ENCODE results near the gene KCNE4.

Gene KCNE4, protein sequence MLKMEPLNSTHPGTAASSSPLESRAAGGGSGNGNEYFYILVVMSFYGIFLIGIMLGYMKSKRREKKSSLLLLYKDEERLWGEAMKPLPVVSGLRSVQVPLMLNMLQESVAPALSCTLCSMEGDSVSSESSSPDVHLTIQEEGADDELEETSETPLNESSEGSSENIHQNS

DNA sequence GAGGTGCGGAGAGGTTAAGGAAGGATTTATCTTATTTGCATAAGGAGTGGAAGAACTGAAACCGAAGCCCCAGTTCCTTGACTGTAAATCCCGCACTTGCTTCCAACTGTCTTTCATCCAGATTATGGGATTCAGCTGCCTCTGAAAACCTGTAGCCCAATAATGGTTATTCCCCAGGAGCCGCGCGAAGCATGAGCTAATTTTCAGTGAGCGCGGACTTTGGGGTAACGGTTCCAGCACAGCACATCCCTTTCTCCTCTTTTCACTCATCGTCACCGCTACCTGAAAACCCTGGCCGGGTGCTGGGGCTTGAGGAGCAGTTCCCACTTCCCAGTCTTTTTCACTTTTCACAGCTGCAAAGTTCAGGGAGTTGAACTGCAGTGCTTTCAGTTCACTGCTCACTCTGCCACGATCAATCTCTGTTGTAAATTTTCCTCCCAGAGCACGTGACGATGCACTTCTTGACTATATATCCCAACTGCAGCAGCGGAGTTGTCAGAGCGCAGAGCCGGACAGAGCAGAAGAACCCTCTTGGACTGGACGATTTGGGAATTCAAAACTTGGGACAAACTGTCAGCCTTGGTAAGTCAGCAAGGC, at the start of gene KCNE4:
TSS of gene KCNE4 (plus strand) at position 498 of the 597 bp plus-strand sequence. CDS start 641 bp downstream, outside the sequence.
- no peak for DNase-seq

DNA sequence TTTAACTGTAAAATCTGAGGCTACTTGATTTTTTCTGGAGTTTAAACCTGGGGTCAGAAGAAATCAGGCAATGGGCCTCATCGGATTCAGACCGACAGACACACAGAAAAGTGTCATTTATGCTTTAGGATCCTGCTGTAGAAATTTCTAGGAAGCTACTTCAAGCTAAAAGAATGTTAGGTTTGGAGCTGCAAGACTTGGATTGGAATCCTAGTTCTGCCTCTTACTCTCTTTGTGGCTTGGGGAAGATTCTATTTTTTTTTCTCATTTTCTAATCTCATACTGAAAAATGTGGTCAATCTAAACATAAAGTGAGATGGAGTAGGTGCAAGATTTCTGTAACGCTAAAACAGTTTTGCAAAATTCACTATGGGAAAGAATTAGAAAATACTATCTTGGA, 48.8 kb upstream of the KCNE4 start:
- no peak for DNase-seq

DNA sequence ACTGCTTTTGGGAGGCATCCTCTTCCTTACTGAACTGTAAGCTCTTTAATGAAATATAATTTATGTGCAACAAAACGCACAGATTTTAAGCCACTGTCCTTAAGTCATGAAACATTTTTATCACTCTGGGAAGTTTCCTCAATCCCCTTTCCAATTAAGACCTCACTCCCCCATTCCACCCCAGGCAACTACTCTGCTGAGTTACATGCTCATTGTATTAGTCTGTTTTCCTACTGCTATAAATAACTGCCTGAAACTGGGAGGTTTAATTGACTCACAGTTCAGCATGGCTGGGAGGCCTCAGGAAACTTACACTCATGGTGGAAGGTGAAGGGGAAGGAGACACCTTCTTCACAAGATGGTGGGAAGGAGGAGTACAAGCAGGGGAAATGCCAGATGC, 46.5 kb upstream of the KCNE4 start:
- no peak for DNase-seq

DNA sequence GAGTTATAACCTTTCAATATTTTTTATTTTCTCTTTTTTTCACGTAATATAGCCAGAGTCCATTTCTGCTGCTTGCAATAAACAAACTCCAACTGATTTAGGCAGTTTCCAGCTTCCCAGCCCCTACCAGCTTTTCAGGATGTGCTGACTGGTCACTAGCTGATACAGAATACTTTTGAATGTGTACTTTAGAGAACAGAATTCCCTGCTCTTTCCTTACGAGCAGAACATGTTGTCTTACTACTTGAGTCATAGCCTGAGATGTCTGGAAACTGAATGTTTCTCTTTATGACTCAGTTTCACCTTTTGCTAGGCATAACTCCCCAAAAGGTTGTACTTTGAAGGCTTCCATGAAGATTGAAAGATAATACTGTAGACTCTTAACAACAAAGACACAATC, 44.5 kb upstream of the KCNE4 start:
- no peak for DNase-seq

DNA sequence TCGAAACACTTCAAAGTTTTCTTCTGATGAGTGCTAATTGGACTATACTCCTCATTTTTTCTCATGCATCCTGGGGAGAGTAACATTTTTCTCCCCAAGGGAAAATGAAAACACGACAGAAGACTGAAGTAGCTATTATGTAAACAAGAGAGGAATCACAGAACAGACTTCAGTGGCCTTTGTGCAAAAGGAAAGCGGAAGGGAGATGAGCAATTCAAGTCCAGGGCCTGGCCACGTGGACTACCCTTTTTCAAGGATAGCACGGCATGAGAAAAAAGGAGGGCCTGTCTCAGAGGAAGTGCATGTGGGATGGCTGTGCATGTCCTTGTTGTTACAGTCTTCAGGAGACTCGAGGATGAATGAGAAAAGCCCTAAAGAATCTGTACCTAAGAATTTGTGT, 43.8 kb upstream of the KCNE4 start:
- DNase-seq: no peak

DNA sequence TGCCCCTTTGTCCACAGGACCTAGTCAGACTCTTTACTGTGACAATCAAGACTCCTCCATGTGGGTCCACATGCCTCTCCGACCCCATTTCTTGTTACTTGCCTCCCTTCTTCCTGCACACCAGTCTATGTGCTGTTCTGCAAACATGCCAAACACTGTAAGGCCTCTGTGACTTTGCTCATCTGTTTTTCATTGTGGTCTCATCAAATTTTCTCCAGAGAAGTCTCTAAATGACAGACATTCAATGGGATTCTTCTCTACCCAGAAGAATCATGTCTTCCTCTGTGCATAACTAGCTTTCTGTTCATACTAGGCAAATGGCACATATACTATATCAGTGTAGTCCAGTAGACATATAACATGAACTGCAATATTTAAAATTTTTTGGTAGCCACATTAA, 43.0 kb upstream of the KCNE4 start:
- no peak for DNase-seq

DNA sequence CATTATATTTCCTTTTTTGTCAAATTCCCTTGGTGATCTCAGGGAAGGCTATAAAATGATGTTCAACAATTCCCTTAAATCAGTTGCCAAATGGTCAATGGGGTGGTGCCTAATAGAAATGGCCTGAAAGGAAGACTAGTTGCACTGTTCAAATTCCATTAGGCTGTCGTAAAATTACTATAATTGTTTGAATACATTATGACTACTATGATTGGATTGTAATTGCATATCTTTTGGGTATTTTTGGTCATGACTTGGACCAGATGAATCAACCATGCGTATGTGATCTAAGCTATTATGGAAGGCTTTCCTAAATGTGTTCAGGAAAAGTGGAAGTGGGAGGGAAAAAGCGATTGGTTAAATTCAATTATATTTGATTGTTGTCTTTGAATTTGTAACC, 41.3 kb upstream of the KCNE4 start:
- no peak for DNase-seq

DNA sequence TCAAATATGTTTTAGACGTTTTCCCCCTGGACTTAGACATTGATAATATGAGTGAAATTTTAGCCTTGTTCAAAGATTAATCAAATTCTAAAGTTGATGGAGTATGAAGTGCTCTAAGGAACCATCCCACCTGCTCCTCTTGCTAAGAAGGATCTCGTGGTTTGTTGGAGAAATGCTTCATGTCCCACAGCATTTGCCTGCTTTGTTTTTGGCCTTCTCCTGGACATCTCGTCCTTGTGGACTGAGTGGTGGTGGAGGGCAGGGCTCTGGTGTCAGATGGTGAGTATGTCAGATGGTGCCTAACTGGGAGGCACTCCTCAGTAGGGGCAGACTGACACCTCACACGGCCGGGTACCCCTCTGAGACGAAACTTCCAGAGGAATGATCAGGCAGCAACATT, 39.7 kb upstream of the KCNE4 start:
- DNase-seq: no peak

DNA sequence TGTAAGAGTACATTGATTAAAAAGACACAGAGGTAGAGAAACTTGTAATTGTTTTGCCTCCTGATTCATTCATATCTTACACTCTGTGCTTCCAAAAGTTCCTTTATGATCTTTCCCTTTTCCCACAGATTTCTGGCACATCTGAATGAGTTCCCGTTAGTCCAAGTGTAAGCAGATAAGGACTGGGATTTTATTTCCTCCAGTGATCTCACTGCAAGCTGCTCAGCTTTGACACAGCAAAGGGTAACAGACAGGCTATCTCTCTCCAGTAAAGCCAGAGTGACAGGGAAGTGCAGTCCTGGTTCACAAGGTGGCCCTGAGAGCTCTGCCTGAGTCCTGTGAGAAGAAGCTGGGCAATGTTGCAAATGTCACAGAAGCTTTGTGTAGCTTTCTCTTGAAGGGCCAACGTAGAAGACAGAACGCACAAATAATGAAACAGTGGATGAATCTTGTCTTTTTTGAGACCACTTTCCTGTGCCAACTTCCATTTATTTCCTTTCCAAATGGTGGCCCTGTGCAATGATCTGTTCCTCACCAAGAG, 32.5 kb upstream of the KCNE4 start:
- DNase-seq: no peak

DNA sequence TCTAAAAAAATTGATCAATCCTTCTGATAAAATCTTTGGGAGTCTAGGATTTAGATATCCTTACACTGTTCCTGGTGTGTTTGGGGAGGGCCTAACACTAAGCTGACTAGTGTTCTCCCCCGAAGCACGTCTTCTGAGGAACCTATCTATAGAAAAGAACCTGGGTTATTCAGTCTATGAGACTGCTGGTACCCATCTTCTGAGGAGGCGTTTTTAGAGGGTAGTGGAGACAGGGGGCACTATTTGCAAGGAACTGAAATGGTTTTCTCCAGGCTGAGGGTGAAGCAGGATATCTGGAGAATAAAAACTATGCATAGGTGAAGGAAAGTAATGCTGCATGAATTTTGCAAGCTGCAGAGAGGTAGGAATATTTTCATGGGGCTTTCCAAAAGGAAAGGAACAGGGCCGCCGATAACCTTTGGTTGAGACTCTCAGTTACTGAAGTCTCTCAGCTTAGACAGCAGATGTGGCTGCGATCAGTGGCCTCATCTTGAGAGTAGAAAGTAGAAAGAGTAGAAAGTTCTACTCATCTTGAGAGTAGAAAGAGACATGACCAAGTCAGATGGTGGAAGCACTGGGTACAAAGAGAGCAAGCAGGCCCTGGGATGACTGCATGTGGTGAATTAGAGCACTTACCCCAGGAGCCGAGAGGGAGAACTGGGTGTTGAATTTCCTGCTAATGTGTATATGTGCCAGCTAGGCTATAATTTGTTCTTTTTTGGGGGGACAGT, 31.8 kb upstream of the KCNE4 start:
- DNase-seq: no peak

DNA sequence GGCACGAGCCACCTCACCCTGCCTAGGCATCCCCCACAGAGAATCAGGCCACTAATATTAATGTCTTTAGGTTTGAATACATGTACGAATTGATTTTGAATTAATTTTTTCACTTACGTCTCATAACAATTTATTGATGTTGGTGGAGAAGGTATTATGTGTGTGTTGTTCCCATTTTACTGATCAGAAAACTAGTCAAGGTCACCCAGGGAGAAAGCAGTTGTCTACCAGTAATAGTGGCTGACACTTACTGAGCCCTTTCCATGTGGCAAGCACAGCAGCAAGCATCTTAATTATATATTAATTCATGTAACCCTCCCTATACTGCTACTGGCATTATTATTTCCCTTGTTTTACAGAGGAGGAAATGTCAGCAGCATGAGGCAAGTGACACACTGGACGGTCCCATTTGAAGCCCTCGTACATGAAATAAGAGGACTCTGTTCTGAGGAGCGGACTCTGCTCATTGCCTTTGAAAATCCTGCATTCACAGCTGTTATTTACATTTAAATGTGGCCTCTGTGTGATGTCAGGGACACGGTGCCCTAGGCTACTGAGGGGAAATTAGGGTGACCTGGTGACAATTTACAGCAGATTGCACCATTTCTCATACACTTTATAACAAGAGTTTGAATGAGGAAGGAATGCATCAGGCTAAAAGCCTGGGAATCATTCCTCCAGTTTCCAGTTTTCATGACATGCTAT, 30.9 kb upstream of the KCNE4 start:
- DNase-seq: no peak

DNA sequence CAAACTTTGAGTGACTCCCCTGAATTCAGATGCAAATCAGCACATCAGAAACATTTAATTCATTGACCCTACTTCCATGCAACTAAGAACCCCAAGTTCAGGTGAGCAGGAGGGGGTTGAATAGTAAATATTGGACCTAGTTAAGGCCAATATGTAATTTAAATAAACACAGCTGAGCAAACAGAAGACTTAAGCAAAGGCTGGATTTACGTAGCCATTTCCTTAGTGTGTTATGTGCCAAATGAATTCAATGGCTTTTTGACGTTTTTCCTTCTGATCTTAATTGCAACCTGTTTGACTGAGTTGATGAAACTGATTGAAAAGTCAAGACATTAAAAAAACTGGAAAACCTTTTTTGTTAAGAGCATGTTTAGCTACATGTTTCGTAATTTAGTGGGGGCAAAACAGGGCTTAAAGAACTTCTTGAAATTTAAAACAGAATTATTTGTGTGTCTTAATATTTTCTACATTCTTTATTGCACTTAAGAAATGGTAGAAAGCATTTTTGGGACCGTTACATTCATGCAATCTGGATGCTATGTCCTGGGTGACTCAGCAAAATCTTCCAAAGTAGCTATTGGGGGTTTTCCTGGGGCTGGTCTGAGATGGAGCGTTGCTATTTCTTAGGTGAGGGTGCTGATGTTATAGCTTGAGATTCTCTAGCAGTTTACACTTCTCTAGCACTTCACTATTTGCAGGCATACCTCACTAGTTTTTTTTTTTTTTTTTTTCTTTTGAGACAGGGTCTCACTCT, 25.5 kb upstream of the KCNE4 start:
- peak; percentile 56 for DNase-seq

DNA sequence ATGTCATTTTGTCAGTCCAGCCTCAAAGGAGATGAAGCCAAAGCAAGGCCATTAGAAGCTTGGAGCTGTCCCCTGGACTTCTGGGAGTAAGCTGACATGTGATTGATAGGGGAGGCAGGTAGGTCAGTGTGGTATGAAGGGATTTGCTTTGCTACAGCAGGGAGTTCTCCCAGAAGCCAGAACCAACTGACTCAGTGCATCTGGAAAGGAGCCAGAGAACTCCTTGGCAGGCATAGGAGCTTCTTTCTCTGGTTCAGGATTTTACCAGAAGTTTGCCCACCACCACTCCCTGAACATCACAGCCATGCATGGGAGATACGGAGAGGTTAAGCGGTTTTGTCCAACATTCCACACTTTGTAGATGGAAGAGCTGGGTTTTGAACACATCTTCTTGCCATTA, 24.5 kb upstream of the KCNE4 start:
- no peak for DNase-seq

DNA sequence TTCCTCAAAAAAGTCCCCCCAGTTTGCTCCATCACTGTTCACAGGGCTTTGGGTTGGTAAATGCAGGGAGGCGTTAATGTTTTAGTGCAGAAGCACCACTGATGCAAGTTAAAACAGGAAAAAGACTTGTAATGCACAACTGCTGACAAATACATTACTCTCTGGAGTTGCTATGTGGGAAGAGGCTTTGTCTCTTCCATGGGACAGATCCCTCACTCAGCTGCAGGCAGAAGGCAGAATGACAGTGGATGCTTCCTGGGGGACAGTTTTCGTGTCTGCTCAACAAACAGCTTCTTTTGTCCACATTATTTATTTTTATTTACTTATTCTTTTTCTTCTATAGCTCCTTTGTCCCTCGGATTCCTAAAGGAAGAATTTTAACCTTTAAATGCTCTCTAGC, 22.7 kb upstream of the KCNE4 start:
- DNase-seq: no peak

DNA sequence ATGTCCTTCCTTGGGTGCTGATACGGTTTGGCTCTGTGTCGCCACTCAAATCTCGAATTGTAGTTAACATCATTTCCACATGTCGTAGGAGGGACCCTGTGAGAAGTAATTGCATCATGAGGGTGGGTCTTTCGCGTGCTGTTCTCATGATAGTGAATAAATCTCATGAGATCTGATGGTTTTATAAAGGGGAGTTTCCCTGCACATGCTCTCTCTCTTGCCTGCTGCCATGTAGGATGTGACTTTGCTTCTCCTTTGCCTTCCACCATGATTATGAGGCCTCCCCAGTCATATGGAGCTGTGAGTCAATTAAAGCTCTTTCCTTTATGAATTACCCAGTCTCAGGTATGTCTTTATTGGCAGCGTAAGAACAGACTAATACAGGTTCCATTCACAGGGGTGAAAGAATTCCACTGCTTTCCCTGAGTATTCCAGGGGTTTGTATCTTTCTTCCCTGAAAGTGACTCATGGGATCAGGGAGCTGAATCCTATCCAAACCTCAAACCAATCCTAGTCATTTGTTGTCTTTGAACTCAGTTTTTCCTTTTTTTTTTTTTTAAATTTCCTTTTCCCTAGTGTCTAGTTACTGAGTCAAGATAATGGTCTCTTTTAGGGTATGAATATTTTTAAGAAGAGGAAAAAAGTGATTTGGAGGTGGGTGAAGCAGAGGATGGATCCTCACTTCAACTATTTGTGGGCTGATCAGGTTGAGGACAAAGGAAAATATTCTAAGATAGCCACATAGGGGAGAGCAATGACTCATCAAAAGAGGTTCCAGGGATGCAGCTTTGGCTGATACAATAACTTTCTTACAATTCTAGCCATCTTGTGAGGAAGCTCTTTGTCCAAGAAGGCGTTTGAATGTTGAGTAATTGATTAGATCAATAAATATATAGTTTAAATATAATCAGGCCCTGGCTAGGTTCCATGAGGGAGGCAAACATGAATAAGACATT, 19.5 kb upstream of the KCNE4 start:
- no peak for DNase-seq

DNA sequence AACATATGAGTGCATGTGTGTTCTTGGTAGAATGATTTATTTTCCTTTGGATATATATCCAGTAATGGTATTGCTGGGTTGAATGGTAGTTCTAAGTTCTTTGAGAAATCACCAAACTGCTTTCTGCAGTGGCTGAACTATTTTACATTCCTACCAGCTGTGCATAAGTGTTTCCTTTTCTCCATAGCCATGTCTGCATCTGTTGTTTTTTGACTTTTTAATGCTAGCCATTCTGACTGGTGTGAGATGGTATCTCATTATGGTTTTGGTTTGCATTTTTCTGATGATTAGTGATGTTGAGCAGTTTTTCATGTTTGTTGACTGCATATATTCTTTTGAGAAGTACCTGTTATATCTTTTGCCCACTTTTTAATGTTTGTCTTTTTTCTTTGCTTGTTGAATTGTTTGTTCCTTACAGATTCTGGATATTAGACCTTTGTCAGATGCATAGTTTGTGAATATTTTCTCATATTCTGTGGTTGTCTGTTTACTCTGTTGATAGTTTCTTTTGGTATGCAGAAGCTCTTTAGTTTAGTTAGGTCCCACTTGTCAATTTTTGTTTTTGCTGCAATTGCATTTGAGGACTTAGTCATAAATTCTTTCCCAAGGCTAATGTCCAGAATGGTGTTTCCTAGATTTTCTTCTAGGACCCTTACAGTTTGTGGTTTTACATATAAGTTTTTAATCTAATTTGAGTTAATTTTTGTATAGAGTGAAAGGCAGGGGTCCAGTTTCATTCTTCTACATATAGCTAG, 17.6 kb upstream of the KCNE4 start:
- DNase-seq: no peak

DNA sequence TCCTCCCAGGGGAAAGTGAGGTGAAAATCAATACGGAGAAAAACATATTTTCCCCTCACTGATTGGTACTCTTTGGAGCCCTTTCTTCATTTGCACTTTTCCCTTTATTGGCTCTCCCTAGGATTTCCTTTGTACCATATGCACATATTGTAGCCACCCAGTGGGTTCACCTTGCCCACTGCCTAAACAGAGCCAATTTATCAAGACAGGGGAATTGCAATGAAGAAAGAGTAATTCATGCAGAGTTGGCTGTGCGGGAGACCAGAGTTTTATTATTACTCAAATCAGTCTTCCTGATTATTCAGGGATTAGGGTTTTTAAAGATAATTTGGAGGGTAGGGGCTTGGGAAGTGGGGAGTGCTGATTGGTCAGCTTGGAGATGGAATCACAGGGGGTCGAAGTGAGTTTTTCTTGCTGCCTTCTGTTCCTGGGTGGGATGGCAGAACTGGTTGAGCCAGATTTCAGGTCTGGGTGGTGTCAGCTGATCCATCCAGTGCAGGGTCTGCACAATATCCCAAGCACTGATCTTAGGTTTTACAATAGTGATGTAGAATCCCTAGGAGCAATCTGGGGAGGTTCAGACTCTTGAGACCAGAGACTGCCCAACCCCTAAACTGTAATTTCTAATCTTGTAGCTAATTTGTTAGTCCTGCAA, 15.1 kb upstream of the KCNE4 start:
- no peak for DNase-seq

DNA sequence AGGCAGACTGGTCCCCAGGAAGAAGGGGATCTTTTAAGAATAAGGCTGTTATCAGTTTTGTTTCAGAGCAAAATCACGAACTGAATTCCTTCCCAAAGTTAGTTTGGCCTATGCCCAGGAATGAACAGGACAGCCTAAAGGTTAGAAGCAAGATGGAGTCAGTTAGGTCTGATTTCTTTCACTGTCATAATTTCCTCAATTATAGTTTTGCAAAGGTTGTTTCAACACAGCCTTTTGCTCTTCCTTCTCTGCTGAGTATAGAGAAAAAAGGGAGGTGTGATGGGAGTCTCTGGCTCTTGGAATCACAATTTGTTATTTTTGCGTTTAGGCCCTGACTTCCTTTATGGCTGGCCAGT, 14.6 kb upstream of the KCNE4 start:
- DNase-seq: no peak

DNA sequence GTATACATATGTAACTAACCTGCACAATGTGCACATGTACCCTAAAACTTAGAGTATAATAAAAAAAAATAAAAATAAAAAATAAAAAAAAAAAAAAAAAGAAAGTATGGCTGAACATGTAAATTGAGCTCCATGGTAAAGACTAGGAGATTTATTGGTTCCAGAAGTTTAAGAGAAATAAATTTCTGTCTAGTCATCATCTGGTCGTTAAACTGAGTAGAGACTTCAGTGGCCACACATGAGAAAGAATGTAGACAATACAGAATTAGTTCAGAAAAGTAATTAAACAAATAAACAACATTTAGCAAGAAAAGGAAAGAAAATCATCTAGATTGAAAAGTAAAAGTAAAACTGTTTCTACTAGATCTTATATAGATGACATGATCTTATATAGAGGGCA, 12.4 kb upstream of the KCNE4 start:
- no peak for DNase-seq

DNA sequence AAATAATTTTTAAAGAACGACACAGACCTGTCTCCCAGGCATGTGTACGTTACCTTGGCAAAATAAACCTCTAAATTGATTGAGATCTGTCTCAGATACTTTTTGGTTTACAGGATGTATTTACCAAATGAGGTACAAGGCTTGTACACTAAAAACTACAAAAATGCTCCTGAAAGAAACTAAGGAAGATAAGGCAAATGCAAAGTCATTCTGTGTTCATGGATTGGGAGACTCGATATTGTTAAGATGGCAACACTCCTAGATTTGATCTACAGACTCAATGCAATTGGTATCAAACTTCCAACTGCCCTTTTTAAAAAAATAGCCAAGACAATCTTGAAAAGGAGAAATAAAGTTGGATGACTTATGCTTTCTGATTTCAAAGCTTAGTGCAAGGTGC, 11.5 kb upstream of the KCNE4 start:
- no peak for DNase-seq
